ENCODE results near the gene DEPDC5. TPM values are rescaled to one million over a fixed set of nuclear protein-coding genes. Genes with fewer than 3 reads are reported as not detected.

Gene DEPDC5
- total and polyA plus RNA-seq, 10 of the 15 experiments (the other 5 are each of a cell fraction or from before 2014, with no cell fraction given) = 3.0 to 38.9 (median 22.8) TPM

DNA sequence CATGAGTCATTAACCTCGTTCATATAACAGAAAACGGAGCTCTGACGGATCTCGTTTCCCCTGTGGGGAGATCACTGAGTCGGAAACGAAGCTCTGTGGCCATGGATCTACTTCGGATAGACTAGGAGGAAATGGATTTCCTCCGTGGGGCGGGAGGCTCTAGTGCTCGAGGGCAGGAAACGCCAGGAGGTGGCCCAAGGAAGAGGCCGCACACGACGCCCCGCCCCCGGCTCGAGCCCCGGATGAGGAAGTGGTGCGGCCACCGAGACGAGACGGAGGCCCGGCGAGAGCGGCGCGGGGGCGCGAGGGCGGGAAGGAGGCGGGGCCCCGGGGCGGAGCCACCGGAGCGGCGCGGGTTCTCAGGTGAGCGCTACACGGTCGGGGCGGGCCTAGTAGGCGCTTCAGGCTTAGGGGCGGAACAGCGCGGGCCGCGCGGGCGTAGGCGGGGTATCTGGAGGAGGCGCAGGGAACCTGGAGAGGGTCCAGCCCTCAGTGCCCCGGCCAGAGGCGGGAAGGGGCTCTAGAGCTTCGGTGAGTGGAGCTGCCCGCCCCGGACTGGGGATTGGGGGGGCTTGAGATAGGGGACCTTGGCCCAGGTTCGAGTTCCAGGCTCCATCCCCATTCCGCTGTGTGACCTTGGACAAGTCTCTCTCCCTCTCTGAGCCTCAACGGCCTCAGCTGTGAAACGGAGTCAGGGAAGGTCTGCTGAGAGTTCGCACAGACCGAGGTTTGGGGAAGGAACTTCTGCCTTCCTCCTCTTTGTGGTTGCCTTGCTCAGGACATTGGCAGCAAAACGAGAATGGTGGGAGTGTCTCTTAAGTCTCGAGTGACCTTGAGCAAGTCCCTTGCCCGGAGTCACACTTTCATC is at the start of gene DEPDC5 (continued):
- TF ChIP-seq SIX5 (IDR thresholded peaks at IDR 0.05; ENCODE audit: low read depth, low read length, severe bottlenecking) (no peak), RB1 (IDR thresholded peaks at IDR 0.05; ENCODE audit: borderline replicate concordance) (peak; percentile 90), SMC3 (IDR thresholded peaks at IDR 0.05; ENCODE audit: borderline replicate concordance, low read length) (no peak), TCF7 (IDR thresholded peaks at IDR 0.05; ENCODE audit: borderline replicate concordance) (no peak), ZNF24 (IDR thresholded peaks at IDR 0.05) (peak; percentile 9; the same call in 1 of the 2 replicates), CBX5 (IDR thresholded peaks at IDR 0.05; ENCODE audit: low read depth) (no peak), GATAD2B (conservative IDR thresholded peaks at IDR 0.05; ENCODE audit: low read depth) (peak; percentile 88; the same call in 1 of the 2 replicates), SIN3A (IDR thresholded peaks at IDR 0.05; ENCODE audit: low read depth, low read length) (peak; percentile 81; the same call in 1 of the 2 replicates), POLR2AphosphoS5 (IDR thresholded peaks at IDR 0.05; ENCODE audit: low read length) (peak; percentile 97), ZNF622 (IDR thresholded peaks at IDR 0.05) (no peak), IRF5 (IDR thresholded peaks at IDR 0.05; ENCODE audit: borderline replicate concordance) (no peak), POU2F2 (IDR thresholded peaks at IDR 0.05; ENCODE audit: borderline replicate concordance, low read depth, low read length) (peak; percentile 66; the same call in 2 of the 3 replicates), GABPA (IDR thresholded peaks at IDR 0.05; ENCODE audit: low read depth) (no peak; the same call in 1 of the 2 replicates), EP300 (IDR thresholded peaks at IDR 0.05; ENCODE audit: borderline replicate concordance in 1 of 2, control insufficient read depth in 1 of 2, low read depth in 2 of 2, low read length in 2 of 2) (no peak), CHD1 (IDR thresholded peaks at IDR 0.05; ENCODE audit: low read depth, low read length) (peak; percentile 44; the same call in 1 of the 2 replicates), ESRRA (IDR thresholded peaks at IDR 0.05; ENCODE audit: low read length) (peak; percentile 86; the same call in 1 of the 2 replicates), RELA (IDR thresholded peaks at IDR 0.05; ENCODE audit: borderline replicate concordance, partially characterized antibody) (no peak), KDM1A (IDR thresholded peaks at IDR 0.05; ENCODE audit: borderline replicate concordance) (no peak), SMAD5 (IDR thresholded peaks at IDR 0.05; ENCODE audit: low read depth) (peak; percentile 94), IKZF1 (conservative IDR thresholded peaks at IDR 0.05) (peak; percentile 82), PAX5 (IDR thresholded peaks at IDR 0.05; ENCODE audit: borderline replicate concordance, low read depth, low read length) (peak; percentile 77), SMARCA5 (IDR thresholded peaks at IDR 0.05) (peak; percentile 100), ZNF217 (IDR thresholded peaks at IDR 0.05) (peak; percentile 81; the same call in 1 of the 2 replicates)
- TF ChIP-seq, protein P1, sequence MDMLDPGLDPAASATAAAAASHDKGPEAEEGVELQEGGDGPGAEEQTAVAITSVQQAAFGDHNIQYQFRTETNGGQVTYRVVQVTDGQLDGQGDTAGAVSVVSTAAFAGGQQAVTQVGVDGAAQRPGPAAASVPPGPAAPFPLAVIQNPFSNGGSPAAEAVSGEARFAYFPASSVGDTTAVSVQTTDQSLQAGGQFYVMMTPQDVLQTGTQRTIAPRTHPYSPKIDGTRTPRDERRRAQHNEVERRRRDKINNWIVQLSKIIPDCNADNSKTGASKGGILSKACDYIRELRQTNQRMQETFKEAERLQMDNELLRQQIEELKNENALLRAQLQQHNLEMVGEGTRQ (IDR thresholded peaks at IDR 0.05; ENCODE audit: borderline replicate concordance, low read depth, low read length) = no peak
- TF ChIP-seq, protein P2, sequence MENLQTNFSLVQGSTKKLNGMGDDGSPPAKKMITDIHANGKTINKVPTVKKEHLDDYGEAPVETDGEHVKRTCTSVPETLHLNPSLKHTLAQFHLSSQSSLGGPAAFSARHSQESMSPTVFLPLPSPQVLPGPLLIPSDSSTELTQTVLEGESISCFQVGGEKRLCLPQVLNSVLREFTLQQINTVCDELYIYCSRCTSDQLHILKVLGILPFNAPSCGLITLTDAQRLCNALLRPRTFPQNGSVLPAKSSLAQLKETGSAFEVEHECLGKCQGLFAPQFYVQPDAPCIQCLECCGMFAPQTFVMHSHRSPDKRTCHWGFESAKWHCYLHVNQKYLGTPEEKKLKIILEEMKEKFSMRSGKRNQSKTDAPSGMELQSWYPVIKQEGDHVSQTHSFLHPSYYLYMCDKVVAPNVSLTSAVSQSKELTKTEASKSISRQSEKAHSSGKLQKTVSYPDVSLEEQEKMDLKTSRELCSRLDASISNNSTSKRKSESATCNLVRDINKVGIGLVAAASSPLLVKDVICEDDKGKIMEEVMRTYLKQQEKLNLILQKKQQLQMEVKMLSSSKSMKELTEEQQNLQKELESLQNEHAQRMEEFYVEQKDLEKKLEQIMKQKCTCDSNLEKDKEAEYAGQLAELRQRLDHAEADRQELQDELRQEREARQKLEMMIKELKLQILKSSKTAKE (IDR thresholded peaks at IDR 0.05; ENCODE audit: low read depth, poor library complexity, severe bottlenecking) = peak; percentile 44
- TF ChIP-seq, protein P3, sequence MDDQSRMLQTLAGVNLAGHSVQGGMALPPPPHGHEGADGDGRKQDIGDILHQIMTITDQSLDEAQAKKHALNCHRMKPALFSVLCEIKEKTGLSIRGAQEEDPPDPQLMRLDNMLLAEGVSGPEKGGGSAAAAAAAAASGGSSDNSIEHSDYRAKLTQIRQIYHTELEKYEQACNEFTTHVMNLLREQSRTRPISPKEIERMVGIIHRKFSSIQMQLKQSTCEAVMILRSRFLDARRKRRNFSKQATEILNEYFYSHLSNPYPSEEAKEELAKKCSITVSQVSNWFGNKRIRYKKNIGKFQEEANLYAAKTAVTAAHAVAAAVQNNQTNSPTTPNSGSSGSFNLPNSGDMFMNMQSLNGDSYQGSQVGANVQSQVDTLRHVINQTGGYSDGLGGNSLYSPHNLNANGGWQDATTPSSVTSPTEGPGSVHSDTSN (IDR thresholded peaks at IDR 0.05; ENCODE audit: insufficient replicate concordance, low read depth, low read length) = no peak
